ENCODE measurements around the gene OTUB2. TPM values are rescaled to one million over a fixed set of nuclear protein-coding genes. Genes with fewer than 3 reads are reported as not detected.

The OTUB2 gene
- total and polyA plus RNA-seq, 2 donors (not counting 3 experiments of a cell fraction or from before 2014, with no cell fraction given): 0.70 to 1.6 TPM

GRCh38 chr14:93998871-93999403, 27.2 kb upstream of the OTUB2 start:
- Histone ChIP-seq H3K9ac (replicated peaks; ENCODE audit: extremely low read depth, insufficient read depth, low read length) (no peak overlapping the region), H3K27me3 (ENCODE audit: control insufficient read depth in 2 of 2, insufficient read depth in 2 of 2, low read length in 2 of 2) (no peaks in the 10 kb centered on the region), H3K36me3 (ENCODE audit: control insufficient read depth in 2 of 2, extremely low read depth in 1 of 2, insufficient read depth in 2 of 2, low read length in 2 of 2) (no peaks in the 10 kb centered on the region), H3K9me1 (replicated peaks; ENCODE audit: control insufficient read depth, extremely low read depth, insufficient read depth, low read length) (no peaks in the 10 kb centered on the region), H3K79me2 (ENCODE audit: control insufficient read depth, insufficient read depth, low read length) (no peaks in the 10 kb centered on the region), H3K4me1 (ENCODE audit: control insufficient read depth, extremely low read depth, insufficient read depth, low read length) (no peaks in the 10 kb centered on the region), H3K9me3 (replicated peaks; ENCODE audit: control insufficient read depth, insufficient read depth, low read length) (no peaks in the 10 kb centered on the region), H3K4me3 (replicated peaks in 1 of 3; ENCODE audit: insufficient read depth in 1 of 3, low read depth in 1 of 3, low read length in 3 of 3) (no peak overlapping the region), H2AFZ (ENCODE audit: low read depth, low read length) (no peak overlapping the region), H4K20me1 (replicated peaks; ENCODE audit: control insufficient read depth, extremely low read depth, insufficient read depth, low read length) (no peaks in the 10 kb centered on the region), H3K27ac (ENCODE audit: insufficient read depth, low read depth, low read length) (no peak overlapping the region), H3K4me2 (ENCODE audit: insufficient read depth, low read length) (no peak overlapping the region)
- FAIRE-seq: no peak
- ChIA-PET POLR2A (no interaction called here), CTCF (interaction anchor here (2.9 to 12.5 kb wide), 2 partner anchors 60 to 138 kb away, joined by 8 to 368 read pairs; no protein-coding TSS in a partner anchor)
- dilution Hi-C loops (cut with MboI; ENCODE audit: extremely low pct_ligation_motif_present, low sequenced_read_pairs) (no loop called here), intact Hi-C loops (cut with micrococcal nuclease) (no loop called here)
- TF ChIP-seq POLR2AphosphoS5 (IDR thresholded peaks at IDR 0.05; ENCODE audit: insufficient read depth, low read depth, low read length) (no peak), GATA2 (IDR thresholded peaks at IDR 0.05; ENCODE audit: insufficient read depth, insufficient read length, low read depth, low read length) (no peak), CTCF (IDR thresholded peaks at IDR 0.05; ENCODE audit: extremely low read depth in 1 of 2, insufficient read depth in 1 of 2, low read depth in 1 of 2, low read length in 2 of 2) (no peak), JUN (IDR thresholded peaks at IDR 0.05; ENCODE audit: borderline replicate concordance, insufficient read depth, insufficient read length, low read depth) (no peak), MAX (IDR thresholded peaks at IDR 0.05; ENCODE audit: insufficient read depth, insufficient read length) (no peak), MYC (IDR thresholded peaks at IDR 0.05; ENCODE audit: low read depth, low read length) (no peak), POLR2A (IDR thresholded peaks at IDR 0.05; ENCODE audit: low read depth, low read length) (no peak), FOS (IDR thresholded peaks at IDR 0.05; ENCODE audit: borderline replicate concordance, insufficient read depth, low read length) (no peak)
- BruUV-seq (replicated peaks): no TSS peak
- DNase-seq (ENCODE audit: low read depth, low spot score): no peak
